Urinary bladder (tissue), 4 donors: ENCODE results near the gene CADPS. TPM values are rescaled to one million over a fixed set of nuclear protein-coding genes. Genes with fewer than 3 reads are reported as not detected.

Source experiments
- DNase-seq: peaks from one replicate; pipeline ENCODE4 v3.0.0-alpha.2; 2015; ENCODE audit errors: extremely low spot score
- H3K27ac ChIP-seq: one replicate; pipeline ENCODE4 v1.5.1; 2013; ENCODE audit warnings: low read depth, mild to moderate bottlenecking, moderate library complexity
- H3K36me3 ChIP-seq: one replicate; pipeline ENCODE4 v1.6.1; 2013; ENCODE audit warnings: mild to moderate bottlenecking, moderate library complexity; ENCODE audit not compliant: insufficient read depth
- H3K4me1 ChIP-seq: one replicate; pipeline ENCODE4 v1.6.1; 2013; ENCODE audit warnings: mild to moderate bottlenecking, moderate library complexity; ENCODE audit not compliant: insufficient read depth
- H3K4me3 ChIP-seq: one replicate; pipeline ENCODE4 v1.5.1; 2013; ENCODE audit warnings: low read depth, low read length
- WGBS: extraction: QIAGEN DNeasy Blood & Tissue Kit; methylation state at CpG from one replicate; pipeline ENCODE4 v1.1.7; 2013; 5-methylcytosine and 5-hydroxymethylcytosine counted together
- polyA plus RNA-seq: library from polyadenylated mRNA; stranded (reverse); fragments of 200-250 nt; gene quantifications from one replicate; pipeline ENCODE4 v1.2.3, GENCODE V29; 2013
- total RNA-seq: library from RNA; depleted of rRNA; stranded (reverse); fragments of >200 nt; gene quantifications from one replicate; pipeline ENCODE4 v1.2.3, GENCODE V29; 2014
- donor health status: healthy with polysubstance abuse.
- donor health status: healthy.

The CADPS gene
- total and polyA plus RNA-seq, 2 donors = 1.4 to 19.2 TPM

DNA sequence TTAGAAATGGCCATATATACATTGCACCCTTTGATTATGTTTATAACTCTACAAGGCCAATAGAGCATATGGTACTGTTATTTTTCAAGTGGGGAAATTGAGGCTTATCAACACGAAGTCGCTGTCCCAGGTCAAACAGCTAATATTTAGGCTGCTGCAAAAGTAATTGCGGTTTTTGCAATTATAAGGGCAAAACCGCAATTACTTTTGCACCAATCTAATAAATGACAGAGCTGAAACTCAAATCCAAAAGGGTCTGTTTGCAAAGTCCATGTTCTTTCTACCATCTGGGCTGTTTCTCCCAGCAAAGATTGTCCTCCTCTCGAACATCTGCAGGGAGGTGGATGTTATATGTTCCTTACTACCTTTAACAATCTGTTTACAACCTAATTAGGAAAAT is 147.2 kb downstream of the CADPS start:
- no peak overlapping the region for H3K4me3 ChIP-seq
- no peak for DNase-seq
- WGBS = 75% methylated on average over 5 of the region's 5 CpGs
- no peaks in the 10 kb centered on the region for H3K4me1 ChIP-seq
- no peak overlapping the region for H3K27ac ChIP-seq
- no peaks in the 10 kb centered on the region for H3K36me3 ChIP-seq

DNA sequence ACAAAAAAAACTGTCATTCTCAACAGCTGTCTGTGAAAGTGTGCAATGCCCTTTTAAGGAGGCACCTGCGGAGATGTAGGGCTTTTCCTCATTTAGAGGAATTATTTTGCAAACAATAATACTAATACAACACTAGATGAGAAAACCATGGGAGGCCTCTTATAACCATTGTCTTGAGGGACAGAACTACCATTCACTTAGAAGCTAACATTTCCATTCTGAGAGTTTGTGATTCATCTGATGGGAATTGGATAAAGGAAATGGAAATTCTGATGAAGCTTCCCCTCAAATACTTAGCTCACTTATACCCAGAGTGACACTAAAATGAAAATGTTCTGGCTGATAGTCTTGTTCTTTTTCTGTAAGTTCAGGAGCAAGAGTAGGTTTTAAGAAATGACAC is 147.7 kb downstream of the CADPS start:
- DNase-seq = no peak
- no peak overlapping the region for H3K4me3 ChIP-seq
- WGBS = 88% methylated on average over 1 of the region's 1 CpG

DNA sequence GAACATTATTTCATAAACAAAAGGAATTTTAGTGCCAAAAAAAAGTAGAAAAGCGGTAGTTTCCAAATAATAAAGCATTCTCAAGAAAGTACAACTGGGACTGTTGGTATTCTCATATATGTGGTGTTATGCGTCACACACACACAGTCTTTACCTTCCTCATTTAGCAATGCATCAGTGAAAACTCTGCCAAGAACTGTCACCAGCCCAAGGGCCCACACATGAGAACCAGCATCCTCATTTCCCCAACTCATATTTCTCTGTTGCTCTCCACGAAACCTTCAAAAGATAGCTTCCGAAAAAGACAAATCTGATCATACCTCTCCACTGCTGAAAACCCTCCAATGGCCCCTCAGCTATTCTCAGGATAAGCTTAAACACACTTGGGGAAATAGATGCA is 150.7 kb downstream of the CADPS start:
- H3K36me3 ChIP-seq = no peaks in the 10 kb centered on the region
- H3K27ac ChIP-seq = no peak overlapping the region
- H3K4me3 ChIP-seq = no peak overlapping the region
- no peaks in the 10 kb centered on the region for H3K4me1 ChIP-seq
- DNase-seq = no peak
- 85% methylated on average over 4 of the region's 4 CpGs for WGBS

More for the DNA sequence above, 147.7 kb downstream of the CADPS start:
- H3K4me1 ChIP-seq = no peaks in the 10 kb centered on the region
- H3K36me3 ChIP-seq = no peaks in the 10 kb centered on the region
- no peak overlapping the region for H3K27ac ChIP-seq

DNA sequence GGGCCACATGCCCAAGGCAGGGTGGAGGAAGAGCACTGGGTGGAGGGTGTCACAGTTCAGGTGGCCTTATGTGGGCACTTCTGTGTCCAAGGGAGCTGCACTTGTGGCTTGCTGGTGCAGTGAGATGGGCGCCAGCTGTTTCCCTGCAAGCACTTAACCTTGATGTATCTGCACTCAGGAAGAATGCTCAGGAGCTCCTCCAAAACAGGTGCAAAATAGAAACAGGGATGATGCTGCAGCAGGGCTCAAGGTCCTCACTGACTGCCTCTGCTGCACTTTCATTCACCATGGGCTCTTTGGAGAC is 151.3 kb downstream of the CADPS start:
- 84% methylated on average over 1 of the region's 1 CpG for WGBS
- H3K27ac ChIP-seq = no peak overlapping the region
- H3K36me3 ChIP-seq = no peaks in the 10 kb centered on the region
- DNase-seq = no peak
- H3K4me1 ChIP-seq = no peaks in the 10 kb centered on the region
- H3K4me3 ChIP-seq = no peak overlapping the region

DNA sequence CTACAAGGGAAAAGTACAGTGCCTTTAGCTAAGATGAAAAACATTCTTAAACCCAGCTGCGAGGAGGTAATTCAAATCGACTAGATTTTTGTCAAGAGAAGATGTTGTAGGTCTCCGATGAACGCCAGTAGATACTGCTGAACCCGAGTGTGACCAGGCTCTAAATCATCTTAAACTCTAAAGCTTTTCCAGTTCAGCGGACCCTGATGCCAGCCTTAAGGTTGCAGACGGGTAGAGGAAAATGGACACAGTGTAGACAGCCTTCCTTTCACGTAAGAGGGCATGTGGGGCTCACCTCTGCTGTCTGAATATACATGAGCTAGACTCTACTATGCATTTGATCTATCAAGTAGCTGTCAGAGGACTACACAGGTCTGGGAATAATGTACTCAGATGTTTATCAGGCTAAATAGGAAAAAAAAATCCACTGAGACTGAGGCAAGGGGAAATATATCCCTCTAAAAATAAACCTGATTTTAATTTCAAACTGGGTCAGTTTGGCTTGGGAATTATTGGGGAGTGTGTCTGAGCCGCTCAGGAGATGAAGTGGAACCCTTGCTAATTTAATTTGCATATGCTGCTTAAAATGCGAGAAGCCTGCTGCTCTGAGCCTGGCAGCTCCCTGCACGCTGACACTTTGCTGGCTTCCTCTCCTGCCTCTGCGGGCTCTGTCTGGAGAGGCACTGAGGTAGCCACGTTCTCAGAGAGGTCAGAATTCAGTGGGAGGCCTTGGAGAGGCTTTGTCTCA is 151.9 kb downstream of the CADPS start:
- Histone ChIP-seq H3K36me3 (no peaks in the 10 kb centered on the region), H3K4me1 (no peaks in the 10 kb centered on the region), H3K27ac (no peak overlapping the region), H3K4me3 (no peak overlapping the region)
- WGBS = 55% methylated on average over 13 of the region's 13 CpGs
- no peak for DNase-seq

DNA sequence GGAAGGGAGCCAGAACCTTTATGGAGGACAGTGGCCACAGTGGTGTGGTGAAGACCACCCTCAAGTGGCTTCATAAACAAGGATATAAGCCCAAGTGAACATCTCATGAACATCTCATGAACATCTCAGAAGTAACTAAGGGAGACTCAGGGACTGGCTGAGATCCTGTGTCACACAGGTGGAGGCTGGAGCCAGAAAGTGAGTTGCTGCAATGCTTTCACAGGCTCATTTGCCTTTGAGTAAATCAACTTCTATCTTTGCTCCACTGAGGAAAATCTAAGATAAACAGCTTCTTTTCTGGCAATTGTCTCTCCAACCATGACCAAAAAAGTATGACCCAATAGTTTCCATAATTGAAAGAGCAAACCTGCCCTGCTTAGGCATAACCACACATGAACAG is 152.9 kb downstream of the CADPS start:
- no peak overlapping the region for H3K4me3 ChIP-seq
- no peak for DNase-seq
- H3K36me3 ChIP-seq = no peaks in the 10 kb centered on the region
- H3K4me1 ChIP-seq = no peaks in the 10 kb centered on the region
- no peak overlapping the region for H3K27ac ChIP-seq

DNA sequence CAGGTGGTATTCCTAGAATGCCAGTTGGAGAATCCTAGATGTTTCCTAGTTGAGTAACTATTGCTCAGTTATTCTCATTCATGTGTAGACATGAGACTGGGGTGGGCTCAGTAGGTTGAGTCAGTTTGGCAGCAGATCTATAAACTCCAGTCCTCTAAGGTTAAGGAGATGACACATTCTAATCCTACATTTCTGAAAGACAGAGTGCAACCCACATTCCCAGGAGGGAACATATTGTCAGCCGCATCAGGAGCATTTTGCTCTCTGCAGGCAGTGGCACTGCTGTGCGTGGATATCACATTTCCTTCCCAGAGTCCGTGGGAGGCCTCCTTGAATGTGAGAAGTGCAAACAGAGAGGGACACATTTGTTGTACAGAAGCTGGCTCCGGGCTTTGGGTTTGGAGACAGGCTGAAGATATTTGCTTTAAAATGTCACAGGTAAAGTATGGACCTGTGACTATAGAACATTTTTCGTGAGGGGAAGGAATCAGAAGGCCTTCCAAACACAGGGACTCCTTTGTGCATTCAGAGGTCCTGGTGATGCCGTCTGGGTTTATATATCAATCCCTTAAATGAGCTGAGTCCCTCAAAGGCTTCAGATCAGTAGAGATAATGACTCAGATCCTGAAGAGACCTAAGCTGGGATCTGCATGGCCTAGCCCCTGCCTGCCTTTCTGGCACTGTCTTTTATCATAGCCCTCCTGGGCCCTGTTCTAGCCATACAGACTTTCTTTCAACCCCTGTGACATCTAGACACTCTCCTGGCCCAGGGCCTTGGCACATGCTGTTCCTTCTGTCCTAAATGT is 156.5 kb downstream of the CADPS start:
- H3K4me3 ChIP-seq = no peak overlapping the region
- no peaks in the 10 kb centered on the region for H3K36me3 ChIP-seq
- DNase-seq = no peak
- no peak overlapping the region for H3K27ac ChIP-seq
- H3K4me1 ChIP-seq = no peaks in the 10 kb centered on the region
- WGBS = 53% methylated on average over 6 of the region's 6 CpGs

DNA sequence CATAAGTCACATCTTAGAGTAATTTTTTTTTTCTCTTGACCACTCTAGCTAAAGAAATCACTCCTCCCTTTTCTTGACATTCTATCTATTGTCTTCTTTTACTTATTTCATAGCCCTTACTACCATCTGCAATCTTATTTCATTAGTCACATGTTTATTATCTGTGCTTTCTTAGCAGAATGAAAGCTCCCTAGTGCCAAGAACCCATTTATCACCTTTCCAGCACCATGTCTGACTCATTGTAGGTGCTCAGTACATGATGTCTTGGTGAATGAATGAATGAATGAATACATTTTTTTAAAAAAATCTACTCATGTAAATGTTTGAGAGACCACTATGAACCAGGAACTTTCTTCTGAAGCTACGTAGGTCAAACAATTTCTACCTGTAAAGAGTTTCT is 157.2 kb downstream of the CADPS start:
- Histone ChIP-seq H3K4me3 (no peak overlapping the region), H3K27ac (no peak overlapping the region), H3K36me3 (no peaks in the 10 kb centered on the region), H3K4me1 (no peaks in the 10 kb centered on the region)
- no peak for DNase-seq
- WGBS = 89% methylated on average over 1 of the region's 1 CpG

DNA sequence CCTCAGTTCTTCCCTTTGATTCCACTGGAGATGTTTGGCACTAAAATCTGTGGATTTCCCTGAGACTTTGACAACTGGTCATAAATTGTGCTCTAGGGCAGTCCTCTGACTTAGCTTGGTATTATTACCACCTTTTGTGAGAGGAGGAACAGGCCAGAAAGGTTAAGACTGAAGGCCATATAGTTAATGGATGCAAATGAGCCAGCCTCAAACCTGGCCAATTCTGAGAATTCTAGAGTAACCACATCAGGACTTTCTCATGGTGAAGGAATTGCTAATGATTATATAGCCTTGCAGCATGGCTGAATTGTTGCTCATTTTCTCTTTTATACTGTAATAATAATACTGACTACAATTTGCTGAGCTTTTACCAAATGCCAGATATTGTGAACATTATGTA is 162.5 kb downstream of the CADPS start:
- H3K4me1 ChIP-seq = no peaks in the 10 kb centered on the region
- no peak overlapping the region for H3K27ac ChIP-seq
- no peak overlapping the region for H3K4me3 ChIP-seq
- H3K36me3 ChIP-seq = no peaks in the 10 kb centered on the region
- DNase-seq = no peak

DNA sequence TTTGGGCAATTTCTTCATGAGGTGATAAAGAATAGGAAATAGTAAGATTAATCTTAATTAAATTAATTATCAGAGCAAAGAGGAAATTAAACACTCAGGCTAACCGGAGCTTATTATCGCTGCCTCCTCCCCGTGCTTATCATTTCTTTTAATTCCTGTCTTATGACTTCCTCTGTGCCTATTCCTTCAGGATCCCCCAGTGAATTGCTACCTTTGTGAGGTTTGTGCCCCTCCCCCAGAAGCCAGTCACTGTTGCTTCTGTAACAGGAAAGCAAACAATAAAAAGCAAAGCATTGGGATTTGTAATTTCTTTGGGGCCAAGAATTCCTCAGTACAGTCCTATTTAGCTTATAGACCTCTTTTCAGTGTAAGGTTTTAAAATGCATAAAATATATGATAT is 164.5 kb downstream of the CADPS start:
- no peaks in the 10 kb centered on the region for H3K4me1 ChIP-seq
- H3K4me3 ChIP-seq = no peak overlapping the region
- DNase-seq = no peak
- no peak overlapping the region for H3K27ac ChIP-seq
- H3K36me3 ChIP-seq = no peaks in the 10 kb centered on the region
- WGBS = 79% methylated on average over 3 of the region's 3 CpGs

DNA sequence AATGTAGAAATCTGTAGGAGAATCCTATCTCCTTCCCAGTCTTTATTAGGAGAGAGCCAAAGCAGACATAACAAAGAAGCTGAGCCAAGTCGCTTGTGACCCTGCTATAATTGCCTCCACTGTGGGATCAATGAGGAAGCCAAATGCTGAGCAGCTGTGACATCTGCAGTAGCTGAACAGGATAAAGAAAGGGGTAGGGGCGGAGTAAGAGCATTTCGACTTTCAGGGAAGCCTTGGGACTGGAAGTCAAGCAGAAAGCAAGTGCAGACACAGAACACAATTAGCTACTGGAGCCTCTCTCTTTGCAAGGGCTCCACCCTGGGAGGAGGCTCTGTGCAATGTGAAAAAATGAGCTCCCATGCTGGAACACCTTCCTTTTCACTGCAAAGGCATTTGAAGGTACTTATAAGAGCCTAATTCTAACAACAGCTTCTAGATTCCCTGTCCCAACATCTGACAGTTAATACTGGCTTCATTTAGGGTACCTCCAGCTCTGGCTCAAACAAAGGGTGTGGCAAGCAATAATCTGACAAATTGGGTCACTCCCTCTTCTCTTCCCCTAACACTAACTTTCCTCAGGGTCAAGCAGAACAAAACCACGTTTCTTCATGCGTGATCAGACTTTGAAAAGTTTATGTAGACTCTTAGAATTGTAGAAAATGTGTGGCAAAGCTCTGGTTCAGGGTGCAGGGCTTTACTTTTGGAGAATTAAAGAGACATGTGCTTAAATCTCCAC is 166.4 kb downstream of the CADPS start:
- 21% methylated on average over 5 of the region's 5 CpGs for WGBS
- no peaks in the 10 kb centered on the region for H3K4me1 ChIP-seq
- no peak overlapping the region for H3K4me3 ChIP-seq
- H3K27ac ChIP-seq = no peak overlapping the region
- no peaks in the 10 kb centered on the region for H3K36me3 ChIP-seq
- DNase-seq = no peak

DNA sequence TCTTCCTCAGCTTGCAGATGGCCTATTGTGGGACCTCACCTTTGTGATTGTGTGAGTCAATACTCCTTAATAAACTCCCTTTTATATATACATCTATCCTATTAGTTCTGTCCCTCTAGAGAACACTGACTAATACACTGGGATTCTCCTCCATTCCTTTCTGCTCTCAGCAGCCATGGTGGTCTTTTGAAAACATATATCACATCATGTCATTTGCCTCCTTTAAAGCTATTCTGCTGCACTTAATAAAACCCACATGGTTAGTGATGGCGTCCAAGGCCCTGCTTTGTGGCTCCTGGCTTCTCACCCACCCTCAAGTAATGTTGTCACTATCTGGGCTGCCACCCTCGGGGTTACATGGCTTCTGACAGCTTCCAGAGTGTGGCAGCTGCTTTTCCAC is 169.5 kb downstream of the CADPS start:
- Histone ChIP-seq H3K4me3 (no peak overlapping the region), H3K27ac (no peak overlapping the region), H3K36me3 (no peaks in the 10 kb centered on the region), H3K4me1 (no peaks in the 10 kb centered on the region)
- no peak for DNase-seq
- WGBS = 54% methylated on average over 2 of the region's 2 CpGs

DNA sequence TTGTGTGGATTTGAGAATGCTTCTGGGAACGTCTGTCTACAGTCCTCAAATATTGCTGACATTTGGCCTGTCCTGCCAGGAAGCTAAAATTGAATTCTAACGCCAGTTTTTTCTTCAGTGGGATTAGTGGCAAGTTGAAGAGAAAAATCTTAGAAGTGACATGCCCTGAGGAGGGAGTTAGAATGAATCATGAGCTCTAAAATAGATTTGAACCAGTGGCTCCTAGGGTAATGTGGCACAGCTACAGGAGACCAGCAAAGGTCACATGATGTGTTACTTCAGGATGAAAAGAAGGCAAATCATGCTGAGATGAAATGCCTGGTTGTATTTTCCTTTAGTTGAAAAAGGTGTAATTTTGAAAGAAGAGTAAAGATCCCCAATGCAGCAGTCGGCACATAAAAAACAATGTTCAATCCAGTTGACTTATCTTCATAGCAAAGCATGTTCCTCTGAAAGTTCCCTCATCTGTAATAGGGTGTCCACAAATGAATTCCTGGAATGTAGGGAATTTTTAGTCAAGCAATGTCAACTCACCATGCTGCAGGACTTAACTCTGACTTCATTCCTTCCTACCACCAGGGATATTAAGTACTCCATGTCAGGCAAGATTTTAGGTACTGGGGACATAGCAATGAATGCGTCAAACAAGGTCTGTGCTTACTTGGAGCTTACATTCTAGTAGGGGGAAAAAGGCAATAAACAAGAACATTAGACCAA is 171.6 kb downstream of the CADPS start:
- Histone ChIP-seq H3K36me3 (no peaks in the 10 kb centered on the region), H3K27ac (no peak overlapping the region)
- WGBS = 64% methylated on average over 4 of the region's 4 CpGs

More for the DNA sequence above, 171.6 kb downstream of the CADPS start:
- H3K4me1 ChIP-seq = no peaks in the 10 kb centered on the region
- DNase-seq = no peak
- no peak overlapping the region for H3K4me3 ChIP-seq
